ENCODE measurements around the gene ACKR2.

DNA sequence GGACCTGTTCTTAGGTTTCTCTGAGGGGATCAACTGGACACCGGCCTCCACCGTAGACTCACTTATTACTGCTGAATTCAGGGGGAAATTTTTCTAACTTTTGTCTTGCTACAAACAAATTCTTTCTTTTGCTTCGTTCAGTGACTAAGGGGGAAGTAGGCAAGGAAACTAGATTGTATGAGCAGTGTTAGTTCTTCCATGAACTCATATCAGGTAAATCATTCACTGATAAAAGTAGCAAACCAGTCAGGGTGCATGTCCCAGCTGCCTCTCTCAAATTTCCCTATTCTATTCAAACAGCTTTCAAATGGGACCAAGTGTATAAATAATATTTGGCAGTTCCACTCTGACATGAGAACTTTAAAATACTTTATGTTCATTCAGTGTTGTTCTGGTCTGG lies 28.8 kb upstream of the ACKR2 start:
- TF ChIP-seq FOSL1 (IDR thresholded peaks at IDR 0.05; ENCODE audit: low read depth), result no peak
- TF ChIP-seq JUND (IDR thresholded peaks at IDR 0.05), result no peak
- no peak for TF ChIP-seq CTCF (IDR thresholded peaks at IDR 0.05 in 2 of 3, conservative IDR thresholded peaks at IDR 0.05 in 1 of 3; ENCODE audit: borderline replicate concordance in 1 of 3, insufficient read depth in 1 of 3, low read depth in 2 of 3, low read length in 2 of 3)
- TF ChIP-seq EZH2 (IDR thresholded peaks at IDR 0.05), result no peak
- TF ChIP-seq YY1 (IDR thresholded peaks at IDR 0.05; ENCODE audit: extremely low read depth, insufficient replicate concordance, low read depth, low read length), result no peak
- no peak for TF ChIP-seq RAD21 (IDR thresholded peaks at IDR 0.05; ENCODE audit: low read depth)
